RWPE2 (cell line): ENCODE measurements around the gene HCFC1R1.

Experiments
- ATAC-seq: fragments of 200-7000 bp; cut with Tn5 transposase; 3 replicates; pipeline ENCODE4 v1.9.1; 2021; ENCODE audit warnings: low read depth
- DNase-seq: peaks from one replicate; pipeline ENCODE4 v3.0.0-alpha.2; 2020; ENCODE audit warnings: low spot score
- H3K27ac ChIP-seq: fragments of 450-650 bp; 2 replicates; pipeline ENCODE4 v1.5.1; 2017; ENCODE audit warnings: mild to moderate bottlenecking; ENCODE audit not compliant: poor library complexity, severe bottlenecking
- H3K27me3 ChIP-seq: fragments of 250-450 bp; sonication (Bioruptor Pico); 2 replicates; pipeline ENCODE4 v1.5.1; 2021; ENCODE audit warnings: mild to moderate bottlenecking, moderate library complexity; ENCODE audit not compliant: insufficient read depth, poor library complexity, severe bottlenecking
- H3K36me3 ChIP-seq: fragments of 250-450 bp; sonication (Bioruptor Pico); 2 replicates; pipeline ENCODE4 v1.5.1; 2020; ENCODE audit warnings: low read depth, mild to moderate bottlenecking, moderate library complexity
- H3K4me1 ChIP-seq: fragments of 250-450 bp; sonication (Bioruptor Pico); 2 replicates; pipeline ENCODE4 v1.5.1; 2021; ENCODE audit warnings: mild to moderate bottlenecking, moderate library complexity; ENCODE audit not compliant: insufficient read depth, poor library complexity, severe bottlenecking
- H3K4me3 ChIP-seq: fragments of 250-450 bp; sonication (Bioruptor Pico); 2 replicates; pipeline ENCODE4 v1.5.1; 2021; ENCODE audit warnings: mild to moderate bottlenecking, moderate library complexity; ENCODE audit not compliant: severe bottlenecking
- H3K9me3 ChIP-seq: fragments of 250-450 bp; sonication (Bioruptor Pico); 2 replicates; pipeline ENCODE4 v1.5.1; 2021; ENCODE audit warnings: mild to moderate bottlenecking, moderate library complexity; ENCODE audit not compliant: severe bottlenecking
- CTCF ChIP-seq: fragments of 450-650 bp; IDR thresholded peaks from one replicate; pipeline ENCODE4 v1.5.1; 2017; ENCODE audit warnings: mild to moderate bottlenecking, moderate library complexity; ENCODE audit not compliant: poor library complexity, severe bottlenecking

HCFC1R1 gene

DNA sequence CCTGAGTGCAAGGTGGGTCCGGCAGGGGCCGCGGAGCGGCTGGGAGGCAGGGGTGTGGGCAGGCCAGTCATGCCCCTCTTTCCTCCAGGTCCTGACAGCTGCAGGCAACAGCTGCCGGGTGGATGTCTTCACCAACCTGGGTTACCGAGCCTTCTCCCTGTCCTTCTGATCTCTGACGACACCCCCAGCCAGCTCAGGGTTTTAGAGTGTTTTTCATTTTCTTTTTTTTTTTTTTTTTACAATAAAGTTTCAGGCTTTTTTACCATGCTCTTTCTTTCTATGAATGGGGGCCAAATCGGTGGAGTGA lies 3.7 kb upstream of the HCFC1R1 start:
- Histone ChIP-seq H3K9me3 (no peaks in the 10 kb centered on the region), H3K36me3 (peaks cover 25% of the 10 kb centered on the region), H3K4me3 (no peak overlapping the region), H3K27me3 (peaks cover 24% of the 10 kb centered on the region), H3K4me1 (peaks cover 9% of the 10 kb centered on the region), H3K27ac (no peak overlapping the region)
- ATAC-seq (no peak), DNase-seq (no peak)
- no peak for TF ChIP-seq CTCF

DNA sequence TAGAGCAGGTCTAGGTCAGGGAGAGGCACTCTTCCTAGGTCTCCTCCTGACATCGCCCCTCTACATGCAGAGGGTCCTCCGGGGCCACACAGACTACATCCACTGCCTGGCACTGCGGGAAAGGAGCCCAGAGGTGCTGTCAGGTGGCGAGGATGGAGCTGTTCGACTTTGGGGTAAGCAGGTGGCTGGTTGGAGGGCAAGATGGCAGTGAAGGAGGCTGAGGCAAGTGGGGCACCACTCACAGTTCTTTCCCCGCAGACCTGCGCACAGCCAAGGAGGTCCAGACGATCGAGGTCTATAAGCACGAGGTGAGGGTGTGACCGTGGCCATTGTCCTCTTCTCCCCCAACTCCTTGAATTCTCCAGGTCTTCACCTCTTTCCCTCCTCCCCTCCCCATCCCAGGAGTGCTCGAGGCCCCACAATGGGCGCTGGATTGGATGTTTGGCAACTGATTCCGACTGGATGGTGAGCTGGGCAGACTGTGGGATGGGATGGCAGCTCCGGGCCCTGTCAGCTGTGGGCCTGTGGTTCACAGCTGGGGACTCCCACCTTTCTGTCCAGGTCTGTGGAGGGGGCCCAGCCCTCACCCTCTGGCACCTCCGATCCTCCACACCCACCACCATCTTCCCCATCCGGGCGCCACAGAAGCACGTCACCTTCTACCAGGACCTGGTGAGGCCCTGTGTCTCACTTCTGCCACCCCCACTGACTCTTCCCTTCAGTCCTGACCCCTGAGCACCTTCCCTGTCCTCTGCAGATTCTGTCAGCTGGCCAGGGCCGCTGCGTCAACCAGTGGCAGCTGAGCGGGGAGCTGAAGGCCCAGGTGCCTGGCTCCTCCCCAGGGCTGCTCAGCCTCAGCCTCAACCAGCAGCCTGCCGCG lies 3.1 kb upstream of the HCFC1R1 start:
- DNase-seq = peak; percentile 56
- Histone ChIP-seq H3K4me3 (no peak overlapping the region), H3K9me3 (no peaks in the 10 kb centered on the region), H3K4me1 (peaks cover 10% of the 10 kb centered on the region), H3K36me3 (peaks cover 31% of the 10 kb centered on the region), H3K27me3 (peaks cover 20% of the 10 kb centered on the region), H3K27ac (no peak overlapping the region)
- TF ChIP-seq CTCF = no peak
- ATAC-seq = no peak

DNA sequence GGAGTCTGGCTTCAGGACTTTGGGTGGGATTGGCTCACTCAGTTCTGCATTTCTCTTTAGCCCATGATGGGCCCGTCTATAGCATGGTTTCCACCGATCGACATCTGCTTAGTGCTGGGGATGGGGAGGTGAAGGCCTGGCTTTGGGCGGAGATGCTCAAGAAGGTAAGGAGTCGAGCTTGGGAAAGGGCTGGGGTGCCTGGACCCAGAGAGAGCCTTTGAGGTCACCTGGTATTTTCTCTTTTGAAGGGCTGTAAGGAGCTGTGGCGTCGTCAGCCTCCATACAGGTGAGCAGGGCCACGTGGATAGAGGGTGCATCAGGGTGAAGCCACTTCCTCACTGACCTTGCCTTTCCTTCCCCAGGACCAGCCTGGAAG lies 2.2 kb upstream of the HCFC1R1 start:
- ATAC-seq (no peak), DNase-seq (no peak)
- Histone ChIP-seq H3K27ac (no peak overlapping the region), H3K36me3 (peaks cover 40% of the 10 kb centered on the region), H3K4me1 (peaks cover 10% of the 10 kb centered on the region), H3K27me3 (peaks cover 19% of the 10 kb centered on the region), H3K9me3 (no peaks in the 10 kb centered on the region), H3K4me3 (no peak overlapping the region)
- no peak for TF ChIP-seq CTCF

DNA sequence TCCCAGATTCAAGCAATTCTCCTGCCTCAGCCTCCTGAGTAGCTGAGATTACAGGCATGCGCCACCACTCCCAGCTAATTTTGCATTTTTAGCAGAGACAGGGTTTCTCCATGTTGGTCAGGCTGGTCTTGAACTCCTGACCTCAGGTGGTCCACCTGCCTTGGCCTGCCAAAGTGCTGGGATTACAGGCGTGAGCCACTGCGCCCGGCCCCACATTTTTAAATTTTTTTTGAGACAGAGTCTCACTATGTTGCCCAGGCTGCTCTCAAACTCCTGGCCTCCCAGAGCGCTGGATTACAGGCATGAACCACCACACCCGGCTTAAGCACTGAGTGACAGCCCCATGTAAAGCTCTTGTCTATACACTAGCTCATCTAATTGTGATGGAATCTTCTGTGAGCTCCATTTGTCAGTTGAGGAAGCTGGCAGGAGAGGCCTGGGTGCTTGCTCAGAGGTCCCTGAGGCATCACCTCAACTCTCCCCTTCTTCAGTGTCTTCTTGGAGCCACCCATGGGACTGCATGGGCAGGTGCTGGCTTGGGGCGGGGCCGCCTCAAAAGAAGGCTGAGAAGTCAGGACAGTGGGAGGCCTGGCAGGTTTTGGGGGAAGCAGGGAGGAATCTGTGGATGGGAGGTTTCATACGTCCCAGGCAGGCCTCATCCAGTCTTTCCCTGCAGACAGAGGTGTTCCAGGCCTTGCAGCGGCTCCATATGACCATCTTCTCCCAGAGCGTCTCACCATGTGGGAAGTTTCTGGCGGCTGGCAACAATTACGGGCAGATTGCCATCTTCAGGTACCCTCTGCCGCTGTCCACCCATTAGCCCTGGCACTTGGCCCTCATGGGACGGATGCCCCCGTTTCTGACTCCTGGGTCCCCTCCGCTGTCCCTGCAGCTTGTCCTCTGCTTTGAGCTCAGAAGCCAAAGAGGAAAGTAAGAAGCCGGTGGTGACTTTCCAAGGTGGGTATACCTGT lies 1.6 kb upstream of the HCFC1R1 start:
- Histone ChIP-seq H3K9me3 (no peaks in the 10 kb centered on the region), H3K27ac (peak overlapping the region; percentile 100), H3K4me3 (no peak overlapping the region), H3K27me3 (peaks cover 19% of the 10 kb centered on the region), H3K4me1 (peaks cover 10% of the 10 kb centered on the region), H3K36me3 (peaks cover 43% of the 10 kb centered on the region)
- no peak for DNase-seq
- TF ChIP-seq CTCF = no peak
- ATAC-seq = no peak

DNA sequence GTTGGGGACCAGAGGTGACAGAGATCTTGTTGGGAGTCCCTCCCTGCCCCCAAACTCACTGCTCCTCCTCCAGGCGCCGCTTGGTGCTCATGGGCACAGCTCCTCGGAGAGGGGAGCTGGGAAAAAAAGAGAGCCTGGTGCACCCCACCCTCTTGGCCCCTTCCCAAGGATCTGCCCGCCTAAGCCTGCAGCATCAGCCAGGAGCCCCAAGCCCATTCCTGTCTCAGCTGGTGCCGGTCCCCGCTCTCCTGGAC lies 400 bp downstream of the HCFC1R1 start:
- Histone ChIP-seq H3K4me3 (peak overlapping the region; percentile 89), H3K9me3 (no peaks in the 10 kb centered on the region), H3K27ac (peak overlapping the region; percentile 100), H3K36me3 (peaks cover 44% of the 10 kb centered on the region), H3K27me3 (no peaks in the 10 kb centered on the region), H3K4me1 (peaks cover 10% of the 10 kb centered on the region)
- TF ChIP-seq CTCF = no peak
- peak; percentile 90 for DNase-seq
- no peak for ATAC-seq
